GM18508 (cell line): ENCODE results near the gene FBXO45.
A peak's percentile ranks its signal among the peaks of the same experiment; 100 is the strongest.
"Not testable (repeated sequence)": the region's sequence is repeated elsewhere in the genome, so short reads cannot be mapped to it uniquely, and the experiment has no call there.

ENCODE experiments used
- ATAC-seq: cut with Tn5 transposase; IDR thresholded peaks from one replicate; pipeline ENCODE4 v1.9.1; 2021; ENCODE audit warnings: moderate number of reproducible peaks; ENCODE audit not compliant: insufficient read depth, unreplicated experiment

The FBXO45 gene

DNA sequence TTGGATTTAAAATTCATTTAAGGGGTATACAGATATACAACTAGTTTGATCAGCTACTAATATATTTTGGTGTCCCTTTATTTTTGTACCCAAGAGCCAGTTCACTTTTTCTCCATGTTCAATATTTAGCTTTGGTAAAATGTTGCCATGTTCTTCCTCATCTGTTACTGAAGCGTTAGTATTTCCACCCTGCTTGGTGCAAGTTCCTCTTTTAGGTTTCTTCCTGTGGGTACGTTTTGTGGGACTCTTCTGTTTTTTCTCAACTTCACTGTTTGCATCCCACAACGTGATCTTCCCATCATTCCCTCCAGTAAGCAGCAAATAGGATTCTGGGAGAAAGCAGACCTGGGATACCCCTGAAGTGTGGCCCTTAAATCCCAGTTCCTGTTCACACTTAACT, 14.3 kb upstream of the FBXO45 start:
- no peak for ATAC-seq

DNA sequence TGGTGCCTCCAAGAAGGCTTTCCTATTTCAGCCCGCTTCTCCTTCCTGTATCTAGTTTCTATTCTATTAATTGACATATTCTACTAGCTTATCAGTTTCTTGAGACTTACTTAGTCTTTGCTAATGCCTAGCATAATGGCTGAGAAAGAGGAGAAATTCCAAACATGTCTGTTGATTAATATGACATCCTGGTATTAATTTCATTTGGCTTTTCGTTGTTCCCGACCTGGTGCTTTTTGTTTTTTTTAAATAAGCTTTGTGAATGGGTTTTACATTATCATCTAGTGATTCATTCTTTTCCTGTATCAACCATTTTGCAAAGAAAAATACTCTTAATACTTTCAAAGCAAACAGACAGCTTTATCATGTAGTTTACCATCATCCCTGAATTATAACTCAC, 13.2 kb upstream of the FBXO45 start:
- ATAC-seq, result no peak

- ATAC-seq, result no peak
Measured at GRCh38 chr3:196557236-196557635, 11.2 kb upstream of the FBXO45 start.

DNA sequence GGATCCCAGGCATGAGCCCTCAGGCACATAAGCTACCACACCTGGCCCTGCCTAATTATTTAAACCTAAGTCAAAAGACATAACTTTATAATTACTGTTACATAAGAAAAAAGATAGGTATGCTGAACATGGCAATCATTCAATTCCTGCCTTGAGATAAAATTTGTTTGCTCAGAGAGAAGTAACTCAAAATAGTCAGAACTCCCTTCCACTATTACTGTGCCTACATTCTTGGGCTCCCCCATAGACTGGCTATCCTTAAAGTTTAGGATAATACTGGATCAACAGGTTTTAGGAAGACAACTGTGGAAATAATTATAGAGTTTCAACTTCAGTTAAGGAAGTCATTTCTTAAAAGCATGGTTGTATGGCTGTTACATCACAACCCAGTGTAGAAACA, 10.0 kb upstream of the FBXO45 start:
- ATAC-seq, result no peak

- ATAC-seq, result no peak
Measured at GRCh38 chr3:196559826-196560225, 8.6 kb upstream of the FBXO45 start.

GRCh38 chr3:196563721-196564225, 4.7 kb upstream of the FBXO45 start:
- ATAC-seq, result no peak

DNA sequence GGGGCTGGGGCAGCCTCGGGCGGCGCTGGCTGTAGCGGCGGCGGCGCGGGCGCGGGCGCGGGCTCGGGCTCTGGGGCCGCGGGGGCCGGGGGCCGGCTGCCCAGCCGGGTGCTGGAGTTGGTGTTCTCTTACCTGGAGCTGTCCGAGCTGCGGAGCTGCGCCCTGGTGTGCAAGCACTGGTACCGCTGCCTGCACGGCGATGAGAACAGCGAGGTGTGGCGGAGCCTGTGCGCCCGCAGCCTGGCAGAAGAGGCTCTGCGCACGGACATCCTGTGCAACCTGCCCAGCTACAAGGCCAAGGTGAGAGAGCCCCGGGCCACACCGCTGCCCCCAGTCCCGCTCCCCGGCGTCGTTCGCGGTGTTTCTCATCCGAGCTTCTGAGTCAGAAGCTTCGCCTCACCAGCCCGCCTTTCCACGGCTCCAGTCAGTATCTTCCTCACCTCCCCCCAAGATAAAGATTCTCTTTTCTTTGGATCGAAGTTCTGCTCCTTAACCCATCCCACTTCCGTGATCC, 600 bp downstream of the FBXO45 start:
- peak; percentile 26 for ATAC-seq

DNA sequence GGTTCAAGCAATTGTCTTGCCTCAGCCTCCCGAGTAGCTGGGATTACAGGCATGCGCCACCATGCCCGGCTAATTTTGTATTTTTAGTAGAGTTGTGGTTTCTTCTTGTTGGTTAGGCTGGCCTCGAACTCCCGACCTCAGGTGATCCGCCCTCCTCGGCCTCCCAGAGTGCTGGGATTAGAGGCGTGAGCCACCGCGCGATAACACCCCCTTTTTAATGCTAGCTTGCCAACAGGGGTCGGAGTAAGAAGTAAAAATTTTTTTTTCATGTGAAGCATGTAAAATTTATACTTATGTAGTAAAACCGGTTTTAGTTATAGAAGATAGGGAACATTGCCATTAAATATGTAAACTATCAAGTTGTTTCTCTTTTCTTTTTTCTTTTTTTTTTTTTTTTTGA, 1.9 kb downstream of the FBXO45 start:
- ATAC-seq, result not testable (repeated sequence)

DNA sequence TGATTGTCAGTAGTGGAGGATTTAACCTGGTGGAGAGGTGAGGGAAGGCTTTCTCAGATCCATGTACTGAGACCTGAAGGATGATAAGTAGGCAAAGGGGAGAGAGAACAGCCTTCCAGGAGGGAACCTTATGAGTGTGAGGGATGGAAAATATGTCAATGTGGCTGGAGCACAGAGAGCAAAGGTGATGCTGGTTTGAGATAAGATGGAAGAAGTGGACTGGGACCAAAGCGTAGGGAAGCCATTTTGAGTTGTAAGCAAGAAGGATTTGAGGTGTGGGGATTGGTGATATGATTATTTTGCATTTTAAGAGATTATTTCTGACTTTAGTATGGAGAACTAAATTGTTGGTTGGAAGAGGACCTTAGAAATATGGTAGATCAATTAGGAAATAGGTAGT, 3.9 kb downstream of the FBXO45 start:
- ATAC-seq, result no peak

DNA sequence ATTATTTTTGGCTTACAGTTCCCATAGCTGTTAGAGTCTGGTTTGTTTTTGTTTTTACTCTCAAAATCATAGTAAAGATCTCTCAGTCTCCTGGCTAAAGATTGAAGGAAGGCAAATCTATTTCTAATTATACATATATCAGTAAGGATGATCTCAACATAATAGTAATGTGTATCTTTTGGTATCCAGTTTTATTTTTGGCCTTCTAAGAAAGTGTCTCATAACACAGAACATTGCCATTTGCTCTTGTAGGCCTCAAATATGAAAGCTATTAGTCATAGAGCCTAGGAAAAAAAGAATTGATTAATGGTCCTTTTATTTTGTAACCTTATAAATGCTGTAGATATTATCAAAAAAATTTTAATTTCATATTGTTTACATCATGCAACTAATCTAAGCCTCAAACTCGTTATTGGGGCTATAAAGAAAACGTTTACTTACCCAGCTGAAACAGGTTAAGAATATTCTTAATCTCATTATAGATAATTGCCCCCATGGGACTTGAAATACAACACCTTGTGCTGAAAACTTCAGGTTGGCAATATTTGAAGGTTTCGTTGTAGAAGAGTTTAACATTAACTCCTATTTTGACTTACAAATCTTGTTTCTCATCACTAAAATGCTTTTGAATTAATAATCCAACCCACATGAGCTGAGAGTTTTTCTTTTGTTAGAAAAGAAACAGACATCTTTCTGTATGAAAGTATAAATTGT, 16.7 kb downstream of the FBXO45 start:
- ATAC-seq, result no peak

GRCh38 chr3:196590279-196590678, 21.8 kb downstream of the FBXO45 start:
- ATAC-seq, result no peak

DNA sequence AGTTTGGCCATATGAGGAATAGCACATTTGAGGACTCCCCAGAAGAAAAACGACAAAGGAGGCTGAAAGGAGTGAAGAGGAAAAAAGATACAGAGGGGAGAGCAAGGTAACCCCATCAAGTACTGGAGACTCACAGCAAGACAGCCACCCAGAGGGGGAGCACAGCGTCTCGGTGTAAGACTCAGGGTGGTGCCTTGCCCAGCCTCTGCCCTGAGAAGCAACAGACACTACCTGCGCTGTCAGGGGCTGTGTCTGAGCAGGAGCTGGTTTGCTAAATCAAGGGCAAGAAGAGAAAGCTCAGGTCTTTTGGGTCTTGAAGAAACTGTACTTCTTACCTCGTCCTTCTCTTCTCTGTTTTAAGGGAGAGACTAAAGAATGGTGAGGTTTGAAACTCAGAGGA, 27.9 kb downstream of the FBXO45 start:
- no peak for ATAC-seq

- not testable (repeated sequence) for ATAC-seq
Measured at GRCh38 chr3:196597971-196598733, 29.7 kb downstream of the FBXO45 start.

- no peak for ATAC-seq
Measured at GRCh38 chr3:196599734-196600128, 31.3 kb downstream of the FBXO45 start.

- ATAC-seq, result no peak
Measured at GRCh38 chr3:196600359-196600758, 31.9 kb downstream of the FBXO45 start.

DNA sequence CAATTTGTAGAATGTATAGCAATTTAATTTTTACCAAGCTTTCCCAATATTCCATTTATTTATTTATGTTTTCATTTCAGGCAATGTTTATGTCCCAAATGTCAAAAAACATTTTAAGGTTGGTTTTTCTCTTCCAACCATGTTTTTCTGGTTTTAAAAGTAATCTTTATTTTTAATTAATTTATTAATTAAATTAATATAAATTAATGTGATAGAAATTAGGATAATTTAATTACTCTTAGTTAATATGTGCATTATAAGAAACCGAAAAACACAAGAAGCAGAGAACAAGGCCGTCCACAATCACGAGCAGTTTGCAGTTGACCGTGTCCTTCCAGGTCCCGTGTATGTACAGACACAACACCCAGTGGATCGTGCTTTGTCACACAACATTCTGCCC, 34.2 kb downstream of the FBXO45 start:
- no peak for ATAC-seq

GRCh38 chr3:196603683-196604082, 35.2 kb downstream of the FBXO45 start:
- ATAC-seq, result no peak

- no peak for ATAC-seq
Measured at GRCh38 chr3:196604548-196604947, 36.1 kb downstream of the FBXO45 start.

- ATAC-seq, result no peak
Measured at GRCh38 chr3:196608693-196609092, 40.2 kb downstream of the FBXO45 start.

DNA sequence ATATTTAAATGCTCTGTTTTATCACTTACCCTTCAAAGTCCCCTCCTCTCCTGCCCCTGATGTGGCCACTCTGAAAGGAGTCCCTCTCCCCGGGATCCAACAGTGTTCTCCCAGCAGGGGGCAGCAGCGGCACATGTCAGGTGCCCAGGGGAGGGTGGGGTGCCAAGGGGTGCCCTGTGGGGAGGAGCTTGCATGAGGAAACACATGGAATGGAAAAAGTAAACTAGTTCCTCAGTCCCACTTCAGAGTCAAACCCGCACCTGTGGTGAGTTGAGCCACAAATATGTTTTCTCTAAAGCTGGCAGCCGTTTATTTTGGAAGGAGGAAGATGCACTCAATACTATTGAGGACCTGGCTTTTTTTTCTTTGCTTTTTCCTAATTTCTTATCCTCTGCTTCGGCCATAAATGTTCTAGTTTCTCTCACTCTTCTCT, 40.9 kb downstream of the FBXO45 start:
- no peak for ATAC-seq

DNA sequence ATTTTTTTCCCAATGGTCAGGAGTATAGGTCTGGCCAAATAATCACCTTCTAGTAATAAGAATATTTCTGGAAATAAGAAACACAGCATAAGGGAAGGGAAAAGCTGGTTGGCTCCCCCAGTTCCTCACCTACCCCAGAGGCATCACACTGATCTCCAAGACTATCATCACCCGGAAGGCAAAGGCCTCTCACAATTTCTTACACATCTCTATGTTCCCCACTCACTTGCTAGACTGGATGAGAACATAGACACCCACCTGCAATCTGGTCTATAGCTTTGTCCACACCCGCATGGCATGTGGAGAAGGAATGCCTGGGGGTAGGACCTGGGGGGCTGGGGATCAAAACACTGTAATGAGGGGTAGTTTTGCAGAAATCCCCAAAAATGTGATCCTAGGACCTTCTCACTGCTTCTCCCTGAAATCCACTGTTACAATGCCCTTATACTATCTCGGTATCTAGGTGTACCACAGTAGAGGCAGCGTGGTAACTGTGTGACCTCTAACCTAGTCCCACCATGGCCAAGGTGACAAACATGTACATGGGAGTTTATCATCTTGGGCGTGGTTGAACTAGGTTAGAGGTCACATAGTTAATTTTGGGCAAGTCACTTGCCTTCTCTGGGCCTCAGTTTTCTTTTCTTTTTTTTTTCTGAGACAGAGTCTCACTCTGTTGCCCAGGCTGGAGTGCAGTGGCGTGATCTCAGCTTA, 41.5 kb downstream of the FBXO45 start:
- no peak for ATAC-seq
